NT2/D1 (cell line): ENCODE measurements around the gene NEMP2.

Source experiments
- DNase-seq: peaks from one replicate; pipeline ENCODE4 v3.0.0-alpha.2; 2011; ENCODE audit warnings: low read depth, low spot score
- H3K27me3 ChIP-seq: 2 replicates; pipeline ENCODE4 v1.6.0; 2011; ENCODE audit warnings: mild to moderate bottlenecking; ENCODE audit not compliant: insufficient read length, insufficient read depth
- H3K36me3 ChIP-seq: 2 replicates; pipeline ENCODE4 v1.6.1; 2011; ENCODE audit warnings: mild to moderate bottlenecking, low read length, mixed read lengths; ENCODE audit not compliant: insufficient read depth, insufficient read length
- H3K4me1 ChIP-seq: 2 replicates; pipeline ENCODE4 v1.5.1; 2011; ENCODE audit not compliant: insufficient read depth, insufficient read length
- H3K4me3 ChIP-seq: 2 replicates; pipeline ENCODE4 v1.5.1; 2011; ENCODE audit warnings: low read depth; ENCODE audit not compliant: insufficient read length
- H3K9ac ChIP-seq: 2 replicates; pipeline ENCODE4 v1.6.0; 2011; ENCODE audit warnings: low read depth; ENCODE audit not compliant: insufficient read length
- H3K9me3 ChIP-seq: 2 replicates; pipeline ENCODE4 v1.5.1; 2011; ENCODE audit warnings: mild to moderate bottlenecking, low read length; ENCODE audit not compliant: insufficient read depth
- SUZ12 ChIP-seq: IDR thresholded peaks from 2 replicates; pipeline ENCODE4 v1.6.1; 2011; ENCODE audit not compliant: insufficient read length, insufficient read depth; ENCODE audit errors: extremely low read depth
- YY1 ChIP-seq: IDR thresholded peaks from 2 replicates; pipeline ENCODE4 v1.6.1; 2011; ENCODE audit not compliant: insufficient read length, insufficient read depth
- ZNF274 ChIP-seq: IDR thresholded peaks from 2 replicates; pipeline ENCODE4 v1.6.1; 2011; ENCODE audit warnings: mild to moderate bottlenecking, low read depth, low read length

Gene NEMP2

GRCh38 chr2:190551928-190552327 is 17.4 kb upstream of the NEMP2 start:
- Histone ChIP-seq H3K4me1 (no peaks in the 10 kb centered on the region), H3K4me3 (no peak overlapping the region), H3K9ac (no peak overlapping the region), H3K9me3 (no peaks in the 10 kb centered on the region), H3K36me3 (no peaks in the 10 kb centered on the region), H3K27me3 (no peaks in the 10 kb centered on the region)
- no peak for DNase-seq
- no peak for TF ChIP-seq YY1
- no peak for TF ChIP-seq SUZ12
- no peak for TF ChIP-seq ZNF274

- Histone ChIP-seq H3K9me3 (no peaks in the 10 kb centered on the region), H3K4me3 (no peak overlapping the region), H3K4me1 (no peaks in the 10 kb centered on the region), H3K27me3 (no peaks in the 10 kb centered on the region), H3K9ac (no peak overlapping the region), H3K36me3 (no peaks in the 10 kb centered on the region)
- no peak for DNase-seq
- TF ChIP-seq ZNF274: no peak
- no peak for TF ChIP-seq SUZ12
- no peak for TF ChIP-seq YY1
Observed at GRCh38 chr2:190550137-190550536, 15.6 kb upstream of the NEMP2 start.

- no peaks in the 10 kb centered on the region for H3K27me3 ChIP-seq
- TF ChIP-seq ZNF274 (no peak), YY1 (no peak), SUZ12 (no peak)
- H3K36me3 ChIP-seq: no peaks in the 10 kb centered on the region
- no peak overlapping the region for H3K9ac ChIP-seq
- no peak for DNase-seq
- H3K4me1 ChIP-seq: no peaks in the 10 kb centered on the region
- no peaks in the 10 kb centered on the region for H3K9me3 ChIP-seq
- no peak overlapping the region for H3K4me3 ChIP-seq
Observed at GRCh38 chr2:190547886-190548285, 13.4 kb upstream of the NEMP2 start.

DNA sequence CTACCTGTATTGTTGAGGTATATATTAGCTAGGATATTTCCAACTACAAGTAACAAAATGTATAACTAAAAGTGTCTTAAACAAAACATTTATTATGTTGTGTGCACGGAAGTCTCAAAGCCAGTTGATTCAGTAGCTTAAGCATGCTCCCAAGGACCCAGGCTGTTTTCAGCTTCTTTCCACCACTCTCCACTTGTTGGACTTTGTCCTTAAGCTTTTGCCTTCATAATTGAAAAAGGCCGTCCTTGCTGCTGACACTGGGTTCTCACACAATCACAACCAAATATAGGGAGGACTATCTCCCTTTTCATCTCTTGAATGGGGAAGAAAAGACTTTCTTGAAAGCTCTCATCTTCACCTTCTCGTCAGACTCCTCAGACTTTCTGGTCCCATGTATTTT is 12.2 kb upstream of the NEMP2 start:
- no peak for TF ChIP-seq ZNF274
- no peaks in the 10 kb centered on the region for H3K27me3 ChIP-seq
- H3K4me1 ChIP-seq: no peaks in the 10 kb centered on the region
- no peak for DNase-seq
- H3K36me3 ChIP-seq: no peaks in the 10 kb centered on the region
- H3K4me3 ChIP-seq: no peak overlapping the region
- H3K9me3 ChIP-seq: peaks cover 5% of the 10 kb centered on the region
- no peak overlapping the region for H3K9ac ChIP-seq

- no peaks in the 10 kb centered on the region for H3K27me3 ChIP-seq
- no peak overlapping the region for H3K4me3 ChIP-seq
- peaks cover 15% of the 10 kb centered on the region for H3K9me3 ChIP-seq
- no peak for DNase-seq
- no peaks in the 10 kb centered on the region for H3K36me3 ChIP-seq
- no peaks in the 10 kb centered on the region for H3K4me1 ChIP-seq
- TF ChIP-seq YY1 (no peak), SUZ12 (no peak), ZNF274 (no peak)
- no peak overlapping the region for H3K9ac ChIP-seq
Observed at GRCh38 chr2:190545555-190546385, 11.2 kb upstream of the NEMP2 start.

- Histone ChIP-seq H3K4me1 (no peaks in the 10 kb centered on the region), H3K9ac (no peak overlapping the region), H3K36me3 (no peaks in the 10 kb centered on the region), H3K9me3 (peaks cover 22% of the 10 kb centered on the region), H3K4me3 (no peak overlapping the region), H3K27me3 (no peaks in the 10 kb centered on the region)
- TF ChIP-seq SUZ12 (no peak), YY1 (no peak), ZNF274 (no peak)
- no peak for DNase-seq
Observed at GRCh38 chr2:190545093-190545492, 10.6 kb upstream of the NEMP2 start.

DNA sequence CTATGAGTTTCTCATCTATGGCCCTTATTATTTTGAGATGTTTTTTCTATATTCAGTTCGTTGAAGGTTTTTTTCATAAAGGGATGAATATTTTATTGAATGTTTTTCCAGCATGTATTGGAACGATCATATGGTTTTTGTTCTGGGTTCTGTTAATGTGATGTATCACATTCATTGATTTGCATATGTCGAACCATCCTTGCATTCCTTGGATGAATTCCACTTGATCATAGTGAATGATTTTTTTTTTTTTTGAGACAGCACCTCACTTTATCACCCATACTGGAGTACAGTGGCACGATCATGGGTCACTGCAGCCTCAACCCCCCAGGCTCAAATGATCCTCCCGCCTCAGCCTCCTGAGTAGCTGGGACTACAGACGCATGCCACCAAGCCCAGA is 5.5 kb upstream of the NEMP2 start:
- no peak overlapping the region for H3K4me3 ChIP-seq
- no peaks in the 10 kb centered on the region for H3K4me1 ChIP-seq
- no peaks in the 10 kb centered on the region for H3K36me3 ChIP-seq
- TF ChIP-seq YY1: no peak
- TF ChIP-seq SUZ12: no peak
- no peak for TF ChIP-seq ZNF274
- DNase-seq: no peak
- peaks cover 54% of the 10 kb centered on the region for H3K9me3 ChIP-seq
- no peaks in the 10 kb centered on the region for H3K27me3 ChIP-seq
- H3K9ac ChIP-seq: no peak overlapping the region

DNA sequence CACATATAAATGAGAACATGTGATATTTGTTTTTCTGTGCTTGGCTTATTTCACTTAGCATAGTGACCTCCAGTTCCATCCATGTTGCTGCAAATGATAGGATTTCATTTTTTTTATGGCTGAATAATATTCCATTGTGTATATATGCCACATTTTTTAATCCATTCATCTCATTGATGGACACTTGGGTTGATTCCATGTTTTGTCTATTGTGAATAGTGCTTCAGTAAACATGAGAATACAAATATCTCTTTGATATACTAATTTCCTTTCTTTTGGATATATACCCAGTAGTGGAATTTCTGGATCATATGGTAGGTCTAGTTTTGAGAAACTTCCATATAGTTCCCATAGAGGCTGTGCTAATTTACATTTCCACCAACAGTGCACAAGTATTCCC is 3.7 kb upstream of the NEMP2 start:
- TF ChIP-seq ZNF274: no peak
- no peak for TF ChIP-seq YY1
- TF ChIP-seq SUZ12: no peak
- DNase-seq: no peak
- Histone ChIP-seq H3K4me1 (peaks cover 2% of the 10 kb centered on the region), H3K4me3 (no peak overlapping the region), H3K9me3 (peaks cover 54% of the 10 kb centered on the region), H3K9ac (no peak overlapping the region), H3K27me3 (no peaks in the 10 kb centered on the region), H3K36me3 (no peaks in the 10 kb centered on the region)
